Esophagus muscularis mucosa (tissue), 4 donors: Measurements from ENCODE around the gene BMAL1.

Experiments
- CTCF ChIP-seq, 3 experiments: fragments of 200-600 bp in 2 of 3; fragments of 450-650 bp in 1 of 3; sonication (generic) in 2 of 3; IDR thresholded peaks; one replicate each; pipeline ENCODE4 v1.5.1; 2017 to 2019; ENCODE audit warnings: antibody characterized with exemption in 3 of 3, mild to moderate bottlenecking in 2 of 3, moderate library complexity in 1 of 3
- EP300 ChIP-seq: sonication (generic); formaldehyde crosslinking; IDR thresholded peaks from one replicate; pipeline ENCODE4 v1.6.1; 2017; ENCODE audit warnings: antibody characterized with exemption
- POLR2A ChIP-seq: fragments of 450-650 bp; IDR thresholded peaks from one replicate; pipeline ENCODE4 v1.6.1; 2017; ENCODE audit warnings: antibody characterized with exemption, moderate library complexity, mild to moderate bottlenecking, low read depth
- POLR2AphosphoS5 ChIP-seq, 2 donors: sonication (generic); formaldehyde crosslinking; IDR thresholded peaks; one replicate each; pipeline ENCODE4 v1.6.1; 2017; ENCODE audit warnings: antibody characterized with exemption in 2 of 2

- TF ChIP-seq CTCF (IDR thresholded peaks at IDR 0.05), result no peak
- TF ChIP-seq POLR2A, result no peak
- TF ChIP-seq EP300, result no peak
- no peak for TF ChIP-seq POLR2AphosphoS5 (IDR thresholded peaks at IDR 0.05)
Observed at GRCh38 chr11:13303668-13304649, 26.4 kb downstream of the BMAL1 start.
